ENCODE measurements around the gene MPRIP.

The MPRIP gene

DNA sequence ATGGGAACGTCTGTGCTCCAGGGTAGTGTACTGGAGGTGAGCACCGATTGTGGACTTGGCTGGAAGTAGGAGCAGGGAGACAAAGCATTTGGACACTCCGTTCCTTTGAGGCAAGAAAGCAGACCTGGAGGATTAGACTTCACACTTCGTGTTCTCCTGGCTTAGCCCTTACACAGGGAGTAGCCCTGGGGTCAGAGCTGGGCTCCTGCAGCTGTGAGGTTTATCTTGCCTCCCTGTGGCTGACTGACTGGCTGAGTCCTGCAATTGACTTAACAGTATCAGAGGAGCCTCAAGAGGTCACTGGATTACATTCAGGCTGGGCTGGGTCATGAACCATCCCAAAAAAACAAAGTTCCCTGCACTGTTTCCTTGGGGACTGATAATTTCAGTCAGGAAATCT is 37.1 kb downstream of the MPRIP start:
- H3K36me3 ChIP-seq (ENCODE audit: control insufficient read depth, insufficient read depth, low read length): peaks cover 14% of the 10 kb centered on the region

DNA sequence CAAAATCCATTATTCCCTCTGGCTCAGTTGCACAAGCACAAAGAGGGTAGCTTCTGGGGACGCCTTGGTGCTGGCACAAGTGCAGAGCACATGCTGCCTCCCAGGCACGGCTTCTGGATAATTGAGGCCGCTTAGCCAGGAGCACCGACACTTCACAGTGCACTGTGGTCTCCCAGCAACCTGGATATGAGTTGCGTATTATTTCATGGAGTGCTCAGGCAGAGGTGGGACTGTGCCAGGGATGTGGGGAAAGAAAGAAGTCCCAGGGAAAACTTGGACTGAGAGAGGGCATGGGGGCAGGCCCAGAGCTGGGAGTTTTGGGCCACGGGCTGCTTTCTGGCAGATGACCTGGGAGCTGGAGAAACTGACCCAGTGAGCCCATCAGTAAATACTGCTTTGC is 37.5 kb downstream of the MPRIP start:
- no peak for DNase-seq (ENCODE audit: extremely low read depth, insufficient read length)
- H3K27me3 ChIP-seq (replicated peaks; ENCODE audit: control insufficient read depth, insufficient read depth, low read length): no peaks in the 10 kb centered on the region
- peaks cover 17% of the 10 kb centered on the region for H3K36me3 ChIP-seq (ENCODE audit: control insufficient read depth, insufficient read depth, low read length)
- H3K4me3 ChIP-seq (replicated peaks; ENCODE audit: low read depth, low read length): no peak overlapping the region
- TF ChIP-seq, protein P1, sequence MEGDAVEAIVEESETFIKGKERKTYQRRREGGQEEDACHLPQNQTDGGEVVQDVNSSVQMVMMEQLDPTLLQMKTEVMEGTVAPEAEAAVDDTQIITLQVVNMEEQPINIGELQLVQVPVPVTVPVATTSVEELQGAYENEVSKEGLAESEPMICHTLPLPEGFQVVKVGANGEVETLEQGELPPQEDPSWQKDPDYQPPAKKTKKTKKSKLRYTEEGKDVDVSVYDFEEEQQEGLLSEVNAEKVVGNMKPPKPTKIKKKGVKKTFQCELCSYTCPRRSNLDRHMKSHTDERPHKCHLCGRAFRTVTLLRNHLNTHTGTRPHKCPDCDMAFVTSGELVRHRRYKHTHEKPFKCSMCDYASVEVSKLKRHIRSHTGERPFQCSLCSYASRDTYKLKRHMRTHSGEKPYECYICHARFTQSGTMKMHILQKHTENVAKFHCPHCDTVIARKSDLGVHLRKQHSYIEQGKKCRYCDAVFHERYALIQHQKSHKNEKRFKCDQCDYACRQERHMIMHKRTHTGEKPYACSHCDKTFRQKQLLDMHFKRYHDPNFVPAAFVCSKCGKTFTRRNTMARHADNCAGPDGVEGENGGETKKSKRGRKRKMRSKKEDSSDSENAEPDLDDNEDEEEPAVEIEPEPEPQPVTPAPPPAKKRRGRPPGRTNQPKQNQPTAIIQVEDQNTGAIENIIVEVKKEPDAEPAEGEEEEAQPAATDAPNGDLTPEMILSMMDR (IDR thresholded peaks at IDR 0.05; ENCODE audit: insufficient read depth, low read length, poor library complexity, severe bottlenecking): no peak

More for the DNA sequence above, 37.1 kb downstream of the MPRIP start:
- Histone ChIP-seq H3K4me3 (replicated peaks; ENCODE audit: low read depth, low read length) (no peak overlapping the region), H3K27me3 (replicated peaks; ENCODE audit: control insufficient read depth, insufficient read depth, low read length) (no peaks in the 10 kb centered on the region)
- TF ChIP-seq, protein P1 (IDR thresholded peaks at IDR 0.05; ENCODE audit: insufficient read depth, low read length, poor library complexity, severe bottlenecking): no peak
- DNase-seq (ENCODE audit: extremely low read depth, insufficient read length): no peak

DNA sequence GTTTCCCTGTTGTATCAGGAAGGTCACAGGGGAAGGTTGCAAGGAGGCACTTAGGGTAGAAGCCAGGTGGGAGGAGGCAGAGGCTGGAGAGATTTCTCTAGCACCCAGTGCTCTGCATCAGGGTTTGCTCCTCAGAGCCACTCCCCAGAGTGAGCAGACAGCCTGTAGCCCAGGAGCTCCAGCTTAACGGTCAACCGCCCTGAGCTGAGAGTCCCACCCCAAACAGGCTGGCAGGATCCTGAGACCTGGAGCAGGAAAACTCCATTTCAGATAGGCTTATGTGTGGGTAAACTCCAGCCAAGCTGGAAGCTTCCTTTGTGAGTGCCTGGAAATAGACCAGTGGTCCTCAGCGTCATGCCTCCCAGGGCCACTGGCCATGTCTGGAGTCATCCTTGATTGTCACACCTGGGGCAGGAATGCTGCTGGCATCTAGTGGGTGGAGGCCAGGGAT is 37.9 kb downstream of the MPRIP start:
- H3K27me3 ChIP-seq (replicated peaks; ENCODE audit: control insufficient read depth, insufficient read depth, low read length): no peaks in the 10 kb centered on the region
- TF ChIP-seq, protein P1 (IDR thresholded peaks at IDR 0.05; ENCODE audit: insufficient read depth, low read length, poor library complexity, severe bottlenecking): no peak
- H3K36me3 ChIP-seq (ENCODE audit: control insufficient read depth, insufficient read depth, low read length): peaks cover 17% of the 10 kb centered on the region
- no peak overlapping the region for H3K4me3 ChIP-seq (replicated peaks; ENCODE audit: low read depth, low read length)
- DNase-seq (ENCODE audit: extremely low read depth, insufficient read length): no peak

DNA sequence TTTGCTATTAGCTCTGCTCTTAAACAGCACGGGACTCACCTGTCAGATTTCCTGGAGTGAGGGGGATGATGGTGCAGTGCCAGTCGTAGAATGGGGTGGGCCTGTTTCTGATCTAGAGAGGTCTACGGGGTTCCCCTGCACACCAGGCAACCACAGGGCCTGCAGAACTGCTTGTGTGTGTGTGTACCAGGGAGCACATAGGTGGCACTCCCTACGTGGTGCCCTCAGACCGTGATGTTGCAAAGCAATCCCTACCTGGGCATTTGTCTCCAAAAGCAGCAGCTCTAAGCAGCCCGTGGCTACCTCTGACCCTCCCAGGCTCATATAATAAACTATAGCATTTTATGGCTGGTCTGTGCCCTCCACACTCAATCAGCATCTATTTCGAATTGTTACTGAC is 38.5 kb downstream of the MPRIP start:
- H3K27me3 ChIP-seq (replicated peaks; ENCODE audit: control insufficient read depth, insufficient read depth, low read length): no peaks in the 10 kb centered on the region
- peaks cover 16% of the 10 kb centered on the region for H3K36me3 ChIP-seq (ENCODE audit: control insufficient read depth, insufficient read depth, low read length)
- DNase-seq (ENCODE audit: extremely low read depth, insufficient read length): no peak
- TF ChIP-seq, protein P1 (IDR thresholded peaks at IDR 0.05; ENCODE audit: insufficient read depth, low read length, poor library complexity, severe bottlenecking): no peak
- H3K4me3 ChIP-seq (replicated peaks; ENCODE audit: low read depth, low read length): no peak overlapping the region

DNA sequence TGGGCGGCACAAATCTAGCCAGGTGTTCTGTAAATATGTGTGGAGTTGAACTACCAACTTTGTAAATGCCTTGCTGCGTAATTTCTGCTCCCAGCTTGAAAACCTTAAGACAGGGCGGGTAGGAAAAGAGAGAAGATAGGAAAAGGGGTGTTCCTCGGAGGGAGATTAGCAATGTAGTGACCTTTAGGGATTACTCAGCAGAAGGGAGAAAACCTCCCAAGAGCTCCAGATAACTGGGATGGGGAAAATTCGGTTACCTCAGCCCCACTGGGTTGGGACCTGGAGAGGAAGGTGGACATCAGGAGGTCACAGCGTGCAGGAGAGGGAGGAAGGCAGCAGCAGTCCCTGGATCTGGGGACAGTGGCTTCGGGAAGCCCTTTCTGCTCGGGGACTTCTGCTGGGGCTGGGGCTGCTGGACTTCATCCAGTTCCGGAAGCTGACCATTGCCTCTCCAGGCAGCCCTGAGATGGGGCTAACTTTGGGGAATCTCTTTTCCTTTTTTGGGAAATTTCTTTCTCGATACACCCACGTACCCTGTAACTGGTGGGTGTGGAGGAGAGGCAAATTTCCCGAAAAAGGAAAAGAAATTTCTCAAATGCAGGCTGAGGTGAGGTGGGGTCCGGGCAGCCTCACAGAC is 39.2 kb downstream of the MPRIP start:
- Histone ChIP-seq H3K4me3 (replicated peaks; ENCODE audit: low read depth, low read length) (no peak overlapping the region), H3K27me3 (replicated peaks; ENCODE audit: control insufficient read depth, insufficient read depth, low read length) (no peaks in the 10 kb centered on the region), H3K36me3 (ENCODE audit: control insufficient read depth, insufficient read depth, low read length) (peaks cover 14% of the 10 kb centered on the region)
- TF ChIP-seq, protein P1 (IDR thresholded peaks at IDR 0.05; ENCODE audit: insufficient read depth, low read length, poor library complexity, severe bottlenecking): no peak
- no peak for DNase-seq (ENCODE audit: extremely low read depth, insufficient read length)

DNA sequence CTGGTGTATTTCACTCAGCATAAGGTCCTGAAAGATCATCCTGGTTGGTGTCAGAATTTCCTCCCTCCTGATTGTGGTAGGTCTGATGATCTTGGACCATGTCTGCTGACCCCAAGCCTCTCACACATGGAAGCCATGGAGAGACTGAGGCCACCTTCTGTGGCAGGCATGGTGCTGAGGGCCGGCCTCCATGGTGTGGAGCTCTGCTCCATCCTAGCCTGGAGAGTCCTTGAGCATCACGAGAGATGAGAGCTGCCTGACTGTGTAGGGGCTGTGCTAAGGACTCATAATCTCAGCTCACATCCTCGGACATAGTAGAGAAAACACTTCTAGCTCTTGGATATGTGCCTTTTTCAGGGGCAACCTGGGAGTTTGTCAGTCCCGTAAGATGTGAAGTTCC is 40.6 kb downstream of the MPRIP start:
- TF ChIP-seq, protein P1 (IDR thresholded peaks at IDR 0.05; ENCODE audit: insufficient read depth, low read length, poor library complexity, severe bottlenecking): no peak
- peaks cover 19% of the 10 kb centered on the region for H3K36me3 ChIP-seq (ENCODE audit: control insufficient read depth, insufficient read depth, low read length)
- no peak overlapping the region for H3K4me3 ChIP-seq (replicated peaks; ENCODE audit: low read depth, low read length)
- no peak for DNase-seq (ENCODE audit: extremely low read depth, insufficient read length)
- no peaks in the 10 kb centered on the region for H3K27me3 ChIP-seq (replicated peaks; ENCODE audit: control insufficient read depth, insufficient read depth, low read length)
